H1 (cell line): ENCODE data around the gene INSIG1. TPM values are rescaled to one million over a fixed set of nuclear protein-coding genes. Genes with fewer than 3 reads are reported as not detected.

ENCODE experiments used
- CTCF ChIA-PET: fragments of 300-600 bp; sonication (Branson Sonifier 250); formaldehyde crosslinking; loops from one replicate; lab custom pipeline; 2021; ENCODE audit not compliant: partially characterized antibody; lab: Charles Lee
- POLR2A ChIA-PET: fragments of 300-600 bp; sonication (Branson Sonifier 250); formaldehyde crosslinking; loops from one replicate; lab custom pipeline; 2021; ENCODE audit warnings: inconsistent platforms; ENCODE audit not compliant: partially characterized antibody; lab: Charles Lee
- DNase-seq, 2 experiments: peaks; one replicate each; pipeline versions ENCODE4 v3.0.0 to v3.0.0-alpha.2; 2010 to 2022; ENCODE audit warnings: low spot score in 2 of 2, low read depth in 1 of 2, mixed read lengths in 1 of 2
- FAIRE-seq: peaks from 2 replicates; lab custom pipeline; 2011; peaks lifted over from hg19 to GRCh38; lab: Jason Lieb, UNC
- H2AFZ ChIP-seq: 2 replicates; pipeline ENCODE4 v1.8.1; 2012; ENCODE audit warnings: low read length, inconsistent platforms
- H2AK5ac ChIP-seq: 2 replicates; pipeline ENCODE4 v1.6.1; 2013; ENCODE audit warnings: low read depth, low read length
- H2BK120ac ChIP-seq: replicated peaks from 2 replicates; pipeline ENCODE3; 2013; ENCODE audit warnings: low read depth, low read length, inconsistent platforms
- H2BK12ac ChIP-seq: 2 replicates; pipeline ENCODE4 v1.6.1; 2013; ENCODE audit warnings: low read depth, low read length
- H2BK15ac ChIP-seq: 2 replicates; pipeline ENCODE4 v1.6.1; 2013; ENCODE audit warnings: low read length
- H2BK20ac ChIP-seq: 2 replicates; pipeline ENCODE4 v1.6.1; 2013; ENCODE audit warnings: low read length
- H2BK5ac ChIP-seq: 2 replicates; pipeline ENCODE4 v1.6.1; 2013; ENCODE audit warnings: low read depth, low read length
- H3K14ac ChIP-seq: 2 replicates; pipeline ENCODE4 v1.6.1; 2013; ENCODE audit warnings: inconsistent platforms; ENCODE audit not compliant: insufficient read length
- H3K18ac ChIP-seq: 2 replicates; pipeline ENCODE4 v1.6.1; 2013; ENCODE audit warnings: low read length; ENCODE audit errors: extremely low read depth
- H3K23ac ChIP-seq: 2 replicates; pipeline ENCODE4 v1.6.1; 2013; ENCODE audit warnings: inconsistent platforms; ENCODE audit not compliant: insufficient read length
- H3K23me2 ChIP-seq: 2 replicates; pipeline ENCODE4 v1.6.1; 2013; ENCODE audit warnings: low read depth, low read length
- H3K27ac ChIP-seq: 2 replicates; pipeline ENCODE4 v1.6.1; 2011; ENCODE audit warnings: low read depth, low read length, inconsistent platforms
- H3K27me3 ChIP-seq, 4 experiments: replicated peaks in 1 of 4; 1 replicate in 1 of 4; 2 replicates in 3 of 4; pipeline versions ENCODE4 v1.6.1 to v1.8.1; 2011 to 2013; ENCODE audit warnings: low read length in 3 of 4, mild to moderate bottlenecking in 3 of 4, inconsistent platforms in 2 of 4, mixed read lengths in 2 of 4, moderate library complexity in 1 of 4; ENCODE audit not compliant: control insufficient read depth in 3 of 4, insufficient read depth in 3 of 4; ENCODE audit errors: extremely low read depth in 1 of 4
- H3K36me3 ChIP-seq, 4 experiments: 2 replicates each; pipeline versions ENCODE4 v1.6.1 to v1.8.1; 2011 to 2013; ENCODE audit warnings: mild to moderate bottlenecking in 4 of 4, low read length in 3 of 4, moderate library complexity in 2 of 4, control low read depth in 1 of 4, inconsistent platforms in 1 of 4; ENCODE audit not compliant: insufficient read depth in 4 of 4, control insufficient read depth in 2 of 4
- H3K4ac ChIP-seq: replicated peaks from 2 replicates; pipeline ENCODE3; 2013; ENCODE audit warnings: low read length, low read depth, mixed read lengths, inconsistent platforms; ENCODE audit not compliant: insufficient read length
- H3K4me1 ChIP-seq, 4 experiments: replicated peaks in 1 of 4; 1 replicate in 1 of 4; 2 replicates in 3 of 4; pipeline versions ENCODE4 v1.6.1 to v1.8.1; 2011 to 2013; ENCODE audit warnings: low read length in 3 of 4, inconsistent platforms in 2 of 4, mixed read lengths in 1 of 4; ENCODE audit not compliant: insufficient read depth in 4 of 4, control insufficient read depth in 3 of 4
- H3K4me2 ChIP-seq, 2 experiments: 2 replicates each; pipeline versions ENCODE4 v1.6.1 to v1.8.1; 2011 to 2013; ENCODE audit warnings: low read depth in 2 of 2, low read length in 2 of 2, control low read depth in 1 of 2, inconsistent platforms in 1 of 2, mild to moderate bottlenecking in 1 of 2; ENCODE audit not compliant: insufficient read depth in 1 of 2
- H3K4me3 ChIP-seq, 4 experiments: fragments of 200-600, 300-600 bp in 1 of 4; sonication (generic), shearing (Covaris generic), sonication (Bioruptor Twin) in 1 of 4; 2 replicates each; pipeline versions ENCODE4 v1.5.1 to v1.8.1; 2011 to 2016; ENCODE audit warnings: low read length in 4 of 4, low read depth in 3 of 4, control low read depth in 2 of 4, inconsistent platforms in 2 of 4, mild to moderate bottlenecking in 2 of 4, mixed read lengths in 1 of 4, moderate library complexity in 1 of 4; ENCODE audit not compliant: insufficient read depth in 2 of 4; ENCODE audit errors: extremely low read depth in 1 of 4
- H3K56ac ChIP-seq: replicated peaks from 2 replicates; pipeline ENCODE3; 2013; ENCODE audit warnings: low read depth, mild to moderate bottlenecking, mixed read lengths, low read length, inconsistent platforms; ENCODE audit not compliant: insufficient read length
- H3K79me1 ChIP-seq: 2 replicates; pipeline ENCODE4 v1.6.1; 2013; ENCODE audit warnings: low read depth, low read length, control low read depth
- H3K79me2 ChIP-seq, 2 experiments: 2 replicates each; pipeline versions ENCODE4 v1.6.1 to v1.8.1; 2012 to 2013; ENCODE audit warnings: low read length in 2 of 2, mild to moderate bottlenecking in 2 of 2, inconsistent platforms in 1 of 2; ENCODE audit not compliant: insufficient read depth in 2 of 2, control insufficient read depth in 1 of 2
- H3K9ac ChIP-seq, 4 experiments: replicated peaks in 1 of 4; 1 replicate in 1 of 4; 2 replicates in 3 of 4; pipeline versions ENCODE4 v1.6.1 to v1.8.1; 2011 to 2013; ENCODE audit warnings: low read depth in 3 of 4, low read length in 3 of 4, control low read depth in 2 of 4, mild to moderate bottlenecking in 2 of 4, moderate library complexity in 2 of 4, inconsistent platforms in 1 of 4; ENCODE audit errors: extremely low read depth in 1 of 4
- H3K9me3 ChIP-seq, 2 experiments: 2 replicates each; pipeline versions ENCODE4 v1.6.1 to v1.8.1; 2012 to 2013; ENCODE audit warnings: mild to moderate bottlenecking in 2 of 2, moderate library complexity in 2 of 2, control low read depth in 1 of 2, inconsistent platforms in 1 of 2, low read depth in 1 of 2, low read length in 1 of 2, mixed read lengths in 1 of 2; ENCODE audit not compliant: insufficient read depth in 2 of 2
- H4K20me1 ChIP-seq, 2 experiments: replicated peaks in 1 of 2; 2 replicates each; pipeline versions ENCODE3 to v1.8.1; 2011 to 2013; ENCODE audit warnings: inconsistent platforms in 2 of 2, low read length in 2 of 2, mild to moderate bottlenecking in 1 of 2; ENCODE audit not compliant: insufficient read depth in 2 of 2, control insufficient read depth in 1 of 2
- H4K5ac ChIP-seq: 2 replicates; pipeline ENCODE4 v1.6.1; 2013; ENCODE audit warnings: low read length, low read depth, mixed read lengths, inconsistent platforms; ENCODE audit not compliant: insufficient read length
- H4K8ac ChIP-seq: 2 replicates; pipeline ENCODE4 v1.8.0; 2013; ENCODE audit warnings: mild to moderate bottlenecking, moderate library complexity, low read length, inconsistent platforms; ENCODE audit not compliant: insufficient read depth; ENCODE audit errors: extremely low read depth
- H4K91ac ChIP-seq: replicated peaks from 2 replicates; pipeline ENCODE3; 2013; ENCODE audit warnings: low read length, mixed read lengths, inconsistent platforms; ENCODE audit not compliant: insufficient read length
- KDM4A ChIP-seq: IDR thresholded peaks from one replicate; pipeline ENCODE4 v1.7.1; 2012; ENCODE audit warnings: low read depth, mild to moderate bottlenecking, moderate library complexity, low read length, inconsistent platforms; ENCODE audit not compliant: severe bottlenecking
- KDM5A ChIP-seq: fragments of 200-600 bp; IDR thresholded peaks from 2 replicates; pipeline ENCODE4 v1.7.1; 2012; ENCODE audit warnings: mild to moderate bottlenecking, low read length, inconsistent platforms, mixed read lengths
- SIN3A ChIP-seq, 2 experiments: IDR thresholded peaks in 1 of 2; conservative IDR thresholded peaks in 1 of 2; 2 replicates each; pipeline ENCODE4 v1.6.1; 2011 to 2012; ENCODE audit warnings: low read length in 2 of 2, improper control_type of control experiment in 1 of 2, low read depth in 1 of 2, mild to moderate bottlenecking in 1 of 2
- TAF1 ChIP-seq: IDR thresholded peaks from 2 replicates; pipeline ENCODE4 v1.6.1; 2011; ENCODE audit warnings: mild to moderate bottlenecking, low read depth, low read length
- TCF12 ChIP-seq: IDR thresholded peaks from 2 replicates; pipeline ENCODE4 v1.6.1; 2011; ENCODE audit warnings: low read depth, mild to moderate bottlenecking, low read length
- YY1 ChIP-seq: IDR thresholded peaks from 2 replicates; pipeline ENCODE4 v1.6.1; 2011; ENCODE audit warnings: low read depth, mild to moderate bottlenecking, low read length
- WGBS, 2 experiments: shearing (Covaris generic) in 1 of 2; methylation state at CpG; one replicate each; pipeline versions ENCODE4 v1.1.6 to v1.1.7; 2013 to 2015; ENCODE audit warnings: low lambda C conversion rate in 2 of 2, mixed read lengths in 2 of 2, inconsistent platforms in 1 of 2, low coverage in 1 of 2, missing lambda C conversion rate in 1 of 2; ENCODE audit not compliant: insufficient replicate concordance in 2 of 2, insufficient coverage in 1 of 2, insufficient read length in 1 of 2; ENCODE audit errors: extremely low coverage in 1 of 2, missing lambda C conversion rate in 1 of 2; 5-methylcytosine and 5-hydroxymethylcytosine counted together
- polyA plus RNA-seq, 7 experiments: library from polyadenylated mRNA; depleted of rRNA in 3 of 7; stranded (reverse) in 5 of 7; unstranded in 2 of 7; fragments of >200 nt in 5 of 7; fragments of 200-250 nt in 2 of 7; gene quantifications; 1 replicate in 5 of 7; 2 replicates in 1 of 7; 4 replicates in 1 of 7; pipeline versions ENCODE4 v1.2.1 to v1.2.3, GENCODE V29; 2011 to 2013; ENCODE audit warnings: missing spikeins in 2 of 7, mixed read lengths in 2 of 7
- total RNA-seq: library from RNA; stranded (reverse); fragmentation: NEBNext Ultra II Directional; extraction: Animal tissue kit (Norgen Biotek cat#: 25700); gene quantifications from 2 replicates; pipeline ENCODE4 v1.2.1, GENCODE V29; 2021
- TF ChIP-seq, protein P1 (sequence below): IDR thresholded peaks from 2 replicates; pipeline ENCODE4 v1.6.1; 2011; ENCODE audit warnings: low read depth, mild to moderate bottlenecking, low read length; ENCODE audit not compliant: insufficient read depth

INSIG1 gene
- total and polyA plus RNA-seq, 2 of the 8 experiments (the other 6 are each of a cell fraction or from before 2014, with no cell fraction given), result 40.0 to 58.4 TPM

DNA sequence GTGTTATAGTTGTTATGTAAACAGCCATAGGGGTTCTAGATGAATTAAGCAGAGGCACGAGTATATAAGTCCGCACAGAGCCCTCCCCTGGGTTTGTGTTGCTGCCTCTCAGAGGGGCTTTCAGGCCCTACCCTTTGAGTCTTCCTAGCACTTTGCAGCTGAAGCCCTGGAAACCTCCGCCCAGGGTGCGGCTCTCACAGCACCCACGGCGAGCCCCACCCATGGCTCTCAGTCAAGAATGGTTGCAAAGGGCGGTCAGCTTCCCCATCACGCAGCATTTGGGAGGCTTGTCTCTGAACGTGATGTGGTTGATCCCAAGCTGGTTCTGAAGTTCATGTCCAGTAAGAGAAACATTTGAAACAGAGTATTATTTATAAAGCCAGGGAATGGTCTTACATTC, 18.8 kb upstream of the INSIG1 start:
- ChIA-PET POLR2A (no interaction called here), CTCF (no interaction called here)
- Histone ChIP-seq H2BK20ac (no peak overlapping the region), H3K4ac (no peak overlapping the region), H3K23me2 (no peaks in the 10 kb centered on the region), H3K18ac (no peak overlapping the region), H3K9ac (no peak overlapping the region), H3K36me3 (no peaks in the 10 kb centered on the region), H3K27me3 (no peaks in the 10 kb centered on the region; a peak in 1 of 7 replicates), H3K14ac (no peak overlapping the region), H3K9me3 (no peaks in the 10 kb centered on the region), H4K20me1 (no peaks in the 10 kb centered on the region), H4K8ac (no peak overlapping the region), H4K91ac (no peak overlapping the region), H3K4me3 (no peak overlapping the region), H2AK5ac (no peak overlapping the region), H3K27ac (no peak overlapping the region), H2BK5ac (no peak overlapping the region), H3K23ac (no peak overlapping the region), H2BK12ac (no peak overlapping the region), H3K79me2 (no peaks in the 10 kb centered on the region), H3K56ac (no peak overlapping the region), H2BK15ac (no peak overlapping the region), H2BK120ac (no peak overlapping the region), H3K79me1 (no peaks in the 10 kb centered on the region), H3K4me1 (peaks cover 0 to 6% (median 2%) of the 10 kb centered on the region in 4 experiments; a peak in 2 of 7 replicates), H4K5ac (no peak overlapping the region), H3K4me2 (no peak overlapping the region), H2AFZ (no peak overlapping the region)
- WGBS, 2 experiments, result 86% methylated on average over 9 of the region's 9 CpGs; no CpG with 5 or more reads in 1 of the 2 experiments
- DNase-seq (no peak), FAIRE-seq (no peak)
- TF ChIP-seq TCF12, result no peak
- TF ChIP-seq, protein P1, sequence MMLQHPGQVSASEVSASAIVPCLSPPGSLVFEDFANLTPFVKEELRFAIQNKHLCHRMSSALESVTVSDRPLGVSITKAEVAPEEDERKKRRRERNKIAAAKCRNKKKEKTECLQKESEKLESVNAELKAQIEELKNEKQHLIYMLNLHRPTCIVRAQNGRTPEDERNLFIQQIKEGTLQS, result no peak
- no peak for TF ChIP-seq SIN3A (conservative IDR thresholded peaks at IDR 0.05 in 1 of 2, IDR thresholded peaks at IDR 0.05 in 1 of 2; ENCODE audit: low read depth in 1 of 2, low read length in 2 of 2)
- no peak for TF ChIP-seq TAF1
- no peak for TF ChIP-seq KDM5A
- no peak for TF ChIP-seq YY1
- TF ChIP-seq KDM4A, result no peak
